Brain microvascular endothelial cell (primary cell): ENCODE measurements around the gene NPEPL1.

ENCODE experiments used
- DNase-seq: peaks from one replicate; pipeline ENCODE4 v3.0.0-alpha.2; 2020
- H3K27ac ChIP-seq: fragments of 250-450 bp; sonication (Bioruptor Pico); 2 replicates; pipeline ENCODE4 v1.5.1; 2020; ENCODE audit warnings: mild to moderate bottlenecking, moderate library complexity
- H3K27me3 ChIP-seq: fragments of 250-450 bp; sonication (Bioruptor Pico); replicated peaks from 2 replicates; pipeline ENCODE4 v1.5.1; 2020; ENCODE audit warnings: mild to moderate bottlenecking
- H3K36me3 ChIP-seq: fragments of 250-450 bp; sonication (Bioruptor Pico); replicated peaks from 2 replicates; pipeline ENCODE4 v1.5.1; 2020; ENCODE audit warnings: mild to moderate bottlenecking
- H3K4me3 ChIP-seq: 2 replicates; pipeline ENCODE4 v1.5.1; 2011; ENCODE audit warnings: low read depth, mild to moderate bottlenecking, control low read depth, low read length, moderate library complexity
- CTCF ChIP-seq: IDR thresholded peaks from 2 replicates; pipeline ENCODE4 v1.5.1; 2011; ENCODE audit warnings: low read depth, mild to moderate bottlenecking, moderate library complexity, low read length, control low read depth, inconsistent platforms; ENCODE audit errors: missing control alignments
- in situ Hi-C: cut with HindIII; loops from 2 replicates; pipeline ENCODE4 v1.10.0; 2017; ENCODE audit warnings: low sequenced_read_pairs, low pct_ligation_motif_present

The NPEPL1 gene

GRCh38 chr20:58656831-58657230, 35.8 kb upstream of the NPEPL1 start:
- no peak for DNase-seq
- Histone ChIP-seq H3K36me3 (peaks cover 6% of the 10 kb centered on the region), H3K27ac (no peak overlapping the region), H3K4me3 (no peak overlapping the region), H3K27me3 (no peaks in the 10 kb centered on the region)
- TF ChIP-seq CTCF: no peak
- in situ Hi-C loops: loop anchor here (25.0 kb wide), 1 partner anchor 180 kb away; no protein-coding TSS in a partner anchor

GRCh38 chr20:58657262-58657661, 35.3 kb upstream of the NPEPL1 start:
- DNase-seq: no peak
- in situ Hi-C loops: loop anchor here (25.0 kb wide), 1 partner anchor 180 kb away; no protein-coding TSS in a partner anchor
- Histone ChIP-seq H3K36me3 (peaks cover 6% of the 10 kb centered on the region), H3K27me3 (no peaks in the 10 kb centered on the region), H3K27ac (no peak overlapping the region), H3K4me3 (no peak overlapping the region)
- TF ChIP-seq CTCF: no peak

- in situ Hi-C loops: loop anchor here (25.0 kb wide), 1 partner anchor 179 kb away; no protein-coding TSS in a partner anchor
- Histone ChIP-seq H3K27ac (no peak overlapping the region), H3K4me3 (no peak overlapping the region)
Measured at GRCh38 chr20:58657986-58658385, 34.6 kb upstream of the NPEPL1 start.

GRCh38 chr20:58658760-58659159, 33.8 kb upstream of the NPEPL1 start:
- H3K27ac ChIP-seq: no peak overlapping the region
- DNase-seq: no peak
- H3K4me3 ChIP-seq: no peak overlapping the region
- peaks cover 13% of the 10 kb centered on the region for H3K36me3 ChIP-seq
- TF ChIP-seq CTCF: no peak
- in situ Hi-C loops: loop anchor here (25.0 kb wide), 1 partner anchor 179 kb away; no protein-coding TSS in a partner anchor
- no peaks in the 10 kb centered on the region for H3K27me3 ChIP-seq

More at GRCh38 chr20:58657986-58658385, 34.6 kb upstream of the NPEPL1 start:
- Histone ChIP-seq H3K36me3 (peaks cover 9% of the 10 kb centered on the region), H3K27me3 (no peaks in the 10 kb centered on the region)
- DNase-seq: no peak
- no peak for TF ChIP-seq CTCF

- no peak overlapping the region for H3K27ac ChIP-seq
- H3K27me3 ChIP-seq: no peaks in the 10 kb centered on the region
- TF ChIP-seq CTCF: no peak
- H3K36me3 ChIP-seq: peaks cover 13% of the 10 kb centered on the region
- no peak overlapping the region for H3K4me3 ChIP-seq
- no peak for DNase-seq
- in situ Hi-C loops: loop anchor here (25.0 kb wide), 1 partner anchor 177 kb away; no protein-coding TSS in a partner anchor
Measured at GRCh38 chr20:58659841-58660240, 32.8 kb upstream of the NPEPL1 start.
